Uterus (tissue), 2 donors: ENCODE data around the gene ZNF618.

Experiments
- CTCF ChIP-seq, 4 experiments: fragments of 200-600 bp in 2 of 4; fragments of 450-650 bp in 2 of 4; sonication (generic) in 2 of 4; IDR thresholded peaks; one replicate each; pipeline ENCODE4 v1.5.1; 2016 to 2019; ENCODE audit warnings: antibody characterized with exemption in 4 of 4, mild to moderate bottlenecking in 2 of 4, moderate library complexity in 1 of 4
- POLR2A ChIP-seq, 2 donors: fragments of 450-650 bp; IDR thresholded peaks; one replicate each; pipeline ENCODE4 v1.6.1; 2016; ENCODE audit warnings: antibody characterized with exemption in 2 of 2, mild to moderate bottlenecking in 1 of 2, moderate library complexity in 1 of 2

GRCh38 chr9:114003351-114003750 is 127.2 kb downstream of the ZNF618 start:
- TF ChIP-seq CTCF (IDR thresholded peaks at IDR 0.05) = no peak
- TF ChIP-seq POLR2A (IDR thresholded peaks at IDR 0.05) = no peak
